Measurements from ENCODE around the gene PGA5. TPM values are rescaled to one million over a fixed set of nuclear protein-coding genes. Genes with fewer than 3 reads are reported as not detected.

Gene PGA5
- polyA plus RNA-seq, 1 donor (not counting 4 experiments of a cell fraction or from before 2014, with no cell fraction given): not detected

DNA sequence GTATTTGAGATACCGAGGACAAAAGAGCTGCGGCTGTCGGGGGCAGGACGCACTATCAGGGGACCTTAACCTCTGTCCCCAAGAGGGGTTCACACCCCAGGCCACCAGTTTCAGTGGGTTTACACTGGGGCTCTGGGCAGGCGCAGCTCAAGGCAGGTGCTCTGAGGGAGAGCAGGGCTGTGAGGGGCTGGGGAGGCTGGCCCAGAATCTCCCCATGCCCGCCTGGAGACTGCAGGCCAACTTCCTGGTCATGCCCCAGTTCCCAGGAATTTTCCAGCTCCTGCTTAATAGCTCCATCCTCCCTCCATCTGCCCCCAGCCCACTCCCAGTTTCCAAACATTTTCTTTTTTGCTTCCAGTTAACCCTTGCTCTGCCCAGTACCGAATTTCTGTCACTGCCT is 45.3 kb upstream of the PGA5 start:
- TF ChIP-seq, protein P1, sequence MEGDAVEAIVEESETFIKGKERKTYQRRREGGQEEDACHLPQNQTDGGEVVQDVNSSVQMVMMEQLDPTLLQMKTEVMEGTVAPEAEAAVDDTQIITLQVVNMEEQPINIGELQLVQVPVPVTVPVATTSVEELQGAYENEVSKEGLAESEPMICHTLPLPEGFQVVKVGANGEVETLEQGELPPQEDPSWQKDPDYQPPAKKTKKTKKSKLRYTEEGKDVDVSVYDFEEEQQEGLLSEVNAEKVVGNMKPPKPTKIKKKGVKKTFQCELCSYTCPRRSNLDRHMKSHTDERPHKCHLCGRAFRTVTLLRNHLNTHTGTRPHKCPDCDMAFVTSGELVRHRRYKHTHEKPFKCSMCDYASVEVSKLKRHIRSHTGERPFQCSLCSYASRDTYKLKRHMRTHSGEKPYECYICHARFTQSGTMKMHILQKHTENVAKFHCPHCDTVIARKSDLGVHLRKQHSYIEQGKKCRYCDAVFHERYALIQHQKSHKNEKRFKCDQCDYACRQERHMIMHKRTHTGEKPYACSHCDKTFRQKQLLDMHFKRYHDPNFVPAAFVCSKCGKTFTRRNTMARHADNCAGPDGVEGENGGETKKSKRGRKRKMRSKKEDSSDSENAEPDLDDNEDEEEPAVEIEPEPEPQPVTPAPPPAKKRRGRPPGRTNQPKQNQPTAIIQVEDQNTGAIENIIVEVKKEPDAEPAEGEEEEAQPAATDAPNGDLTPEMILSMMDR (optimal IDR thresholded peaks at IDR 0.05 in 1 of 3, IDR thresholded peaks at IDR 0.05 in 1 of 3, conservative IDR thresholded peaks at IDR 0.05 in 1 of 3; ENCODE audit: extremely low read depth in 1 of 3, insufficient read depth in 2 of 3, low read length in 3 of 3): no peak
- TF ChIP-seq EZH2 (IDR thresholded peaks at IDR 0.05; ENCODE audit: low read length): no peak
- no peak overlapping the region for H3K4me2 ChIP-seq (ENCODE audit: control insufficient read depth, extremely low read depth, insufficient read depth, low read depth, low read length)
- no peak overlapping the region for H2AFZ ChIP-seq (ENCODE audit: control insufficient read depth, low read length)
- H3K79me2 ChIP-seq (ENCODE audit: control insufficient read depth, insufficient read depth, low read length): no peaks in the 10 kb centered on the region
- no peak overlapping the region for H3K27ac ChIP-seq (ENCODE audit: control insufficient read depth, insufficient read depth, low read length)
- H3K9me3 ChIP-seq (ENCODE audit: control insufficient read depth, low read depth, low read length): no peaks in the 10 kb centered on the region
- H3K4me3 ChIP-seq (ENCODE audit: control insufficient read depth in 2 of 3, extremely low read depth in 1 of 3, insufficient read depth in 2 of 3, low read depth in 1 of 3, low read length in 3 of 3): no peak overlapping the region
- H3K9me1 ChIP-seq (ENCODE audit: control insufficient read depth, extremely low read depth, insufficient read depth, low read length): no peaks in the 10 kb centered on the region
- no peaks in the 10 kb centered on the region for H3K4me1 ChIP-seq (ENCODE audit: control insufficient read depth, extremely low read depth, insufficient read depth, low read length)
- no peak overlapping the region for H3K9ac ChIP-seq (ENCODE audit: control insufficient read depth, extremely low read depth, insufficient read depth, low read length)
- DNase-seq (ENCODE audit: low read depth, low spot score) (no peak), FAIRE-seq (no peak)
- dilution Hi-C loops (cut with MboI; ENCODE audit: extremely low pct_ligation_motif_present, low sequenced_read_pairs): no loop called here
- no peaks in the 10 kb centered on the region for H4K20me1 ChIP-seq (ENCODE audit: control insufficient read depth, extremely low read depth, insufficient read depth, low read length)
- H3K36me3 ChIP-seq (ENCODE audit: control insufficient read depth in 2 of 2, extremely low read depth in 1 of 2, insufficient read depth in 2 of 2, low read length in 2 of 2): no peaks in the 10 kb centered on the region
- H3K27me3 ChIP-seq (ENCODE audit: control insufficient read depth, extremely low read depth, insufficient read depth, low read length): peaks cover 14% of the 10 kb centered on the region

DNA sequence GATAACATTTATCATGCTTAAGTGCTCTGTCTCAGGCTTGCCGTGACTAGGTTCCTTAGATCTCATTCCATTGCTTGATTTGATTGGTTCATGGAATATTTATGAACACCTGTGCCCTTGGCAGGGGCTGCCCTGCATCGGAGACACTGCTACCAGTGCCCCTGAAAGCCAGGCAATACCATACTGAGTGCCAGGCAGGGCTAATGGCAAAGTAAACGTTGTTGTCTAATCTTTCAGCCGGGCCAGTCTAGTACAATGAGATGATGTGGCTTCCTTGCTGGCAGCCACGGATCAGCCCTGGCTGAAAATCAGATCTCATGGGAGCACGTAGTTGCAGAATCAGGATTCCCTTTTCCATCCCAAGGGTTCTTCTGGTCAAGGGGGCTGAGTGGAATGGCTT is 42.6 kb upstream of the PGA5 start:
- DNase-seq (ENCODE audit: low read depth, low spot score) (no peak), FAIRE-seq (no peak)
- dilution Hi-C loops (cut with MboI; ENCODE audit: extremely low pct_ligation_motif_present, low sequenced_read_pairs): no loop called here
- no peak overlapping the region for H3K4me3 ChIP-seq (ENCODE audit: control insufficient read depth in 2 of 3, extremely low read depth in 1 of 3, insufficient read depth in 2 of 3, low read depth in 1 of 3, low read length in 3 of 3)
- no peak overlapping the region for H3K4me2 ChIP-seq (ENCODE audit: control insufficient read depth, extremely low read depth, insufficient read depth, low read depth, low read length)
- no peaks in the 10 kb centered on the region for H4K20me1 ChIP-seq (ENCODE audit: control insufficient read depth, extremely low read depth, insufficient read depth, low read length)
- H3K9me3 ChIP-seq (ENCODE audit: control insufficient read depth, low read depth, low read length): no peaks in the 10 kb centered on the region
- H3K79me2 ChIP-seq (ENCODE audit: control insufficient read depth, insufficient read depth, low read length): no peaks in the 10 kb centered on the region
- H2AFZ ChIP-seq (ENCODE audit: control insufficient read depth, low read length): no peak overlapping the region
- no peaks in the 10 kb centered on the region for H3K9me1 ChIP-seq (ENCODE audit: control insufficient read depth, extremely low read depth, insufficient read depth, low read length)
- no peaks in the 10 kb centered on the region for H3K36me3 ChIP-seq (ENCODE audit: control insufficient read depth in 2 of 2, extremely low read depth in 1 of 2, insufficient read depth in 2 of 2, low read length in 2 of 2)
- H3K27me3 ChIP-seq (ENCODE audit: control insufficient read depth, extremely low read depth, insufficient read depth, low read length): peaks cover 14% of the 10 kb centered on the region
- TF ChIP-seq EZH2 (IDR thresholded peaks at IDR 0.05; ENCODE audit: low read length): no peak
- TF ChIP-seq, protein P1 (optimal IDR thresholded peaks at IDR 0.05 in 1 of 3, IDR thresholded peaks at IDR 0.05 in 1 of 3, conservative IDR thresholded peaks at IDR 0.05 in 1 of 3; ENCODE audit: extremely low read depth in 1 of 3, insufficient read depth in 2 of 3, low read length in 3 of 3): no peak
- no peak overlapping the region for H3K27ac ChIP-seq (ENCODE audit: control insufficient read depth, insufficient read depth, low read length)
- H3K4me1 ChIP-seq (ENCODE audit: control insufficient read depth, extremely low read depth, insufficient read depth, low read length): no peaks in the 10 kb centered on the region
- H3K9ac ChIP-seq (ENCODE audit: control insufficient read depth, extremely low read depth, insufficient read depth, low read length): no peak overlapping the region
